C4-2B (cell line): ENCODE results near the gene HSD17B4.
"Not testable (repeated sequence)": the region's sequence is repeated elsewhere in the genome, so short reads cannot be mapped to it uniquely, and the experiment has no call there.

Experiments used
- H3K27ac ChIP-seq: fragments of 450-650 bp; 2 replicates; pipeline ENCODE4 v1.5.1; 2017
- ZFX ChIP-seq: fragments of 450-650 bp; IDR thresholded peaks from 2 replicates; pipeline ENCODE4 v1.6.1; 2017
- TF ChIP-seq, protein P1 (sequence below): fragments of 450-650 bp; conservative IDR thresholded peaks from 2 replicates; pipeline ENCODE4 v1.5.1; 2017; ENCODE audit warnings: mild to moderate bottlenecking

The HSD17B4 gene

DNA sequence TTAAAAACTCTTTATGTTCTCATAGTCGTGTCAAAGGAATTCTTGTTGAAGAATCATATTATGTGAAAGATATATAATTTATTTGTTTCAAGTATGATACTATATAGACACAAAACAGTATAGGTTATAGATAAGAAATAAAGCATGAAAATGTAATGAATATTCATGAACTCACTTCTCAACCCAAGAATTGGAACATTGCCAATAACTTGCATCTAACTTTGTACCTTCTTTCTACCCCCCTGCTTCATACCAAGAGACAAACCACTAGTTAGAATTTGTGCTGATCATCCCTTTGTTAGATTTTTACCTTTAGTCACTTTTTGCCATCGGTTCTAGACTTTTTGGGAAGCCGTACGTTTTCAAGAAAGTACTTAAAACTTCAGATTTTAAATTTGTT, 32.6 kb downstream of the HSD17B4 start:
- H3K27ac ChIP-seq = no peak overlapping the region
- TF ChIP-seq ZFX = no peak
- TF ChIP-seq, protein P1, sequence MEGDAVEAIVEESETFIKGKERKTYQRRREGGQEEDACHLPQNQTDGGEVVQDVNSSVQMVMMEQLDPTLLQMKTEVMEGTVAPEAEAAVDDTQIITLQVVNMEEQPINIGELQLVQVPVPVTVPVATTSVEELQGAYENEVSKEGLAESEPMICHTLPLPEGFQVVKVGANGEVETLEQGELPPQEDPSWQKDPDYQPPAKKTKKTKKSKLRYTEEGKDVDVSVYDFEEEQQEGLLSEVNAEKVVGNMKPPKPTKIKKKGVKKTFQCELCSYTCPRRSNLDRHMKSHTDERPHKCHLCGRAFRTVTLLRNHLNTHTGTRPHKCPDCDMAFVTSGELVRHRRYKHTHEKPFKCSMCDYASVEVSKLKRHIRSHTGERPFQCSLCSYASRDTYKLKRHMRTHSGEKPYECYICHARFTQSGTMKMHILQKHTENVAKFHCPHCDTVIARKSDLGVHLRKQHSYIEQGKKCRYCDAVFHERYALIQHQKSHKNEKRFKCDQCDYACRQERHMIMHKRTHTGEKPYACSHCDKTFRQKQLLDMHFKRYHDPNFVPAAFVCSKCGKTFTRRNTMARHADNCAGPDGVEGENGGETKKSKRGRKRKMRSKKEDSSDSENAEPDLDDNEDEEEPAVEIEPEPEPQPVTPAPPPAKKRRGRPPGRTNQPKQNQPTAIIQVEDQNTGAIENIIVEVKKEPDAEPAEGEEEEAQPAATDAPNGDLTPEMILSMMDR = no peak

DNA sequence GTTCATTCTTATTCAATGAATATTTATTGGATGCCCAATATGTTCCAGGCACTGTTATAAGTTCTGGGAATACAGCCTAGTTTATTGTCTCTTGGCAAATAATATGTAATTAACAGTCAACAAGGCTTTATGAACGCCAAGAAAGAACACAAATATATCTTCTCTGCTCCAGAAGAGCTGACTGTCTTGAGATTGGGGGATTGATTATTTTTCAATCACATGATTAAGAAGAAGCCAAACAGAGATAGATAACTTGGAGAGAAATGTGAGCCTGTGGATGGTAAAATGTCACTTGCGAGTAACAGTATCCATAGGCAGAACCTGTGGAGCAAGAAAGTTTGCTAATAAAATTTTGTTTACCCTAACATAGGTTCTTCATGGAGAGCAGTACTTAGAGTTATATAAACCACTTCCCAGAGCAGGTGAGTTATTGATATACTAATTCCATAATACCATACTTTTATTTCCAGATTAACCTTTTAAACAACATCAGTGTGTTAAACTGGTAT, 49.4 kb downstream of the HSD17B4 start:
- H3K27ac ChIP-seq = no peak overlapping the region
- no peak for TF ChIP-seq ZFX
- TF ChIP-seq, protein P1 = no peak

DNA sequence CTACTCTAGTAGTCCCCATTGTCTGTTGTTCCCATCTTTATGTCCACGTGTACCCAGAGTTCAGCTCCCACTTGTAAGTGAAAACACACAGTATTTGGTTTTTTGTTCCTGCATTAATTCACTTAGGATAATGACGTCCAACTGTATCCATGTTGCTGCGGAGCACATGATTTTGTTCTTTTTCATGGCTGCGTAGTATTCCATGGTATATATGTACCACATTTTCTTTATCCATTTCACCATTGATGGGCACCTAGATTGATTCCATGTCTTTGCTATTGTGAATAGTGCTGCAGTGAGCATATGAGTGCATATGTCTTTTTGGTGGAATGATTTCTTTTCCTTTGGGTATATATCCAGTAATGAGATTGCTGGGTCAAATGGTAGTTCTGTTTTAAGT, 51.6 kb downstream of the HSD17B4 start:
- not testable (repeated sequence) for H3K27ac ChIP-seq

DNA sequence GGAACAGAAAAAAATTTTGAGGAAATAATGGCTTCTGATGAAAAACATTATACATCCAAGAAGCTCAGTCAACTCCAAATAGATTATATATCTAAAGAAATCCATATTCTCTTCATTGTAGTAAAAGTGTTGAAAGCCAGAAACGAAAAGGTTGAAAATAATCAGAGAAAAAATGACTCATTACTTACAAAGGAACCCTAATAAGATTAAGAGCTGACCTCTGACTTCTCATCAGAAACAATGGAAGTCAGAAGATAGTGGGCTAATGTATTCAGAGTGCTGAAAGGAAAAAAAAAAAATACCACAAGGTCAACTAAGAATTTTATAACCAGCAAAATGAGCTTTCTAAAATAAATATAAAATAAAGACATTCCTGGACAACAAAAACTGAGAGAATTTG, 60.0 kb downstream of the HSD17B4 start:
- no peak overlapping the region for H3K27ac ChIP-seq
- TF ChIP-seq, protein P1 = no peak
- no peak for TF ChIP-seq ZFX

DNA sequence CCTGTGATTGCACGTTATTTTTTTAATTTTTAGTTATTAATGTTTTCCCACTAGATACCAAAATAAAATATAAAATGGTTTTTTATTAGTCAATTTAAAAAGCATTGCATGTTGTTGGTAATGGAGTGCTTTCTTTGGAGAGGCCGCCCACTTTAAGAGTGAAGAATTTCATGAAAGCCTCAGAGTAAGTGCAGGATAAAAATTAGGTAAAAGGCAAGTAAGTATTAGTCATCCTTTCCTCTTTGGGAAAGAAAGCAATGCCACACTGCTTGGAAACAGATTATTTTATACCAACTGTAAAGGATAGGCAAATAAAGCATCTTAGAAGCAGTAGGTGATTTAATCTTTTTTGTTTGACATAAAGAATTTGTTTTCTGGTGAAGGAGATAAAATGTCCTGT, 62.9 kb downstream of the HSD17B4 start:
- TF ChIP-seq ZFX = no peak
- TF ChIP-seq, protein P1 = no peak
- H3K27ac ChIP-seq = no peak overlapping the region

DNA sequence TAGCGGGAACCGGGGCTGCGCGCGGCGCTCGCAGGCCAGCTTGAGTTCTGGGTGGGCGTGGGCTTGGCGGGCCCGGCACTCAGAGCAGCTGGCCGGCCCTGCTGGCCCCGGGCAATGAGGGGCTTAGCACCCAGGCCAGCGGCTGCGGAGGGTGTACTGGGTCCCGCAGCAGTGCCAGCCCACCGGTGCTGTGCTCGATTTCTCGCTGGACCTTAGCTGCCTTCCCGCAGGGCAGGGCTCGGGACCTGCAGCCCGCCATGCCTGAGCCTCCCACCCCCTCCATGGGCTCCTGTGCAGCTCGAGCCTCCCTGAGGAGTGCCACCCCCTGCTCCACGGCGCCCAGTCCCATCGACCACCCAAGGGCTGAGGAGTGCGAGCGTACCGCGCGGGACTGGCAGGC, 64.8 kb downstream of the HSD17B4 start:
- not testable (repeated sequence) for H3K27ac ChIP-seq

DNA sequence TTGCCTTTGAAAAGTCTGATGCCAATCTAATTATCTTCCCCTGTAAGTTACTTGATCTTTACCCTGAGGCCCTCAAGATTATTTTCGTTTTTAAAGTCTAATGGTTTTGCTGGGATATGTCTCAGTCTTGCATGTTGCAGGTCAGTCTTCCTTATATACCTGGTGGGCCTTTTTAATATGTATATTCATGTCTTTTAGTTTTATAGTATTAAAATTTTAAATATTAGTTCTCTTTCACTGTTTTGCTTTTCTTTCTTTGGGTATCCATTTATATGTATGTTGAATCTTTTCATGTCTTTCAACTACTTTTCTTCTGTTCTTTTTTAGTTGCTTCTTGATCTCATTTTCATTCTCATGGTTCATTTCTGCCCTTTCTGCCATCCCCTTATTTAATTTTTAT, 68.9 kb downstream of the HSD17B4 start:
- TF ChIP-seq, protein P1 = no peak
- no peak for TF ChIP-seq ZFX
- no peak overlapping the region for H3K27ac ChIP-seq

DNA sequence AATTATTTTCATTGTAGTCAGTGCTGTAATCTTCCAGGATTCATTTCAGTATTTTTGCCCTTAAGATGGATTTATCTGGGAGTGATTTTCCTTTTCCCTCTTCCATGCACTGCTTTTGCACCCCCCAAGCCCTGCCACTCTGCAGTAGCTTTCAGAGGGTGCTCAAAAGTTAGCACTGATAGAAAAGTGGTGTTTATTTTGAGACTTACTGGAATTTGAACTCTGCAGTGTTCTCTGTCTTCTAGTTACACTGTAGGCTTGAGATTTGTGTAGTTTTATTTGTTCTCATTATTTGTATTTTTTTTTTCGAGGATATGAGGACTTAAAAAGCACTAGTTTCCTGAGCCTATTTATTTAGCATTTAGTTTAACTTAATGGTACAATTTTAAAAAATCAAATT, 70.5 kb downstream of the HSD17B4 start:
- H3K27ac ChIP-seq = no peak overlapping the region
- TF ChIP-seq, protein P1 = no peak
- TF ChIP-seq ZFX = no peak

DNA sequence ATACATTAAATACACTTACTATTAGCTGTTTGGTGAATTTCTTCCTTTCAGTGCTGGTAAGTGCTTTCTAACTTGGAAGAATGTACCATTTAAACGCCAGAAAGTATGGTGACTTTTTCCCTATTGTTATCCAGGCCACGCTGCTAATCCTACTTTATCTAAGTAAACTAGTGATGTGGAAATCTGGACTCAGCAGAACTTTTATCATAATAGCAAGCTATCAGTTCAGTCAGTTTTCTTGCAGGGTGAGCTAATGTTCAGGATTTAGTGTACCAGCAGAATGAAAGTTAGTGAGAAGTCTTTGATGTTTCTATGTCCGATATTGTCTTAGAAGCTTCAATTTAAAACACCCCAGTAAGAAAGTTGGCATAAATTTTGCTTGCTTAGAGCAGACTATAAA, 72.2 kb downstream of the HSD17B4 start:
- H3K27ac ChIP-seq = no peak overlapping the region
- no peak for TF ChIP-seq ZFX
- TF ChIP-seq, protein P1 = no peak
